Retinal pigment epithelial cell (primary cell): Measurements from ENCODE around the gene CCDC85A.

ENCODE experiments used
- DNase-seq: peaks from one replicate; pipeline ENCODE4 v3.0.0-alpha.2; 2010; ENCODE audit warnings: low read depth
- H3K4me3 ChIP-seq: 2 replicates; pipeline ENCODE4 v1.5.1; 2011; ENCODE audit warnings: mild to moderate bottlenecking, low read length, control low read depth, moderate library complexity
- CTCF ChIP-seq: conservative IDR thresholded peaks from 2 replicates; pipeline ENCODE4 v1.5.1; 2011; ENCODE audit warnings: low read depth, low read length, control low read depth, inconsistent platforms

Gene CCDC85A

GRCh38 chr2:56410140-56410539, 226.3 kb downstream of the CCDC85A start:
- no peak for TF ChIP-seq CTCF
- DNase-seq = no peak
- H3K4me3 ChIP-seq = no peak overlapping the region

- no peak for DNase-seq
- TF ChIP-seq CTCF = no peak
These were observed 232.8 kb downstream of the CCDC85A start for GRCh38 chr2:56416500-56417176.

More at GRCh38 chr2:56416500-56417176, 232.8 kb downstream of the CCDC85A start:
- no peak overlapping the region for H3K4me3 ChIP-seq
